GM23338 (cell line): ENCODE measurements around the gene NOTCH1. TPM values are rescaled to one million over a fixed set of nuclear protein-coding genes. Genes with fewer than 3 reads are reported as not detected.

Experiments
- ATAC-seq: fragments of 200-7000 bp; cut with Tn5 transposase; 3 replicates; pipeline ENCODE4 v1.9.1; 2020
- DNase-seq: peaks from one replicate; pipeline ENCODE4 v3.0.0-alpha.2; 2015; ENCODE audit warnings: low spot score
- H2AFZ ChIP-seq: fragments of 200-600 bp; sonication (generic); 2 replicates; pipeline ENCODE4 v1.8.0; 2016; ENCODE audit warnings: antibody characterized with exemption, mild to moderate bottlenecking, moderate library complexity
- H3F3A ChIP-seq: fragments of 200-600 bp; sonication (generic); replicated peaks from 2 replicates; pipeline ENCODE4 v1.8.0; 2017; ENCODE audit warnings: antibody characterized with exemption, mixed run types, low read depth
- H3K27ac ChIP-seq: fragments of 200-600 bp; sonication (generic); 2 replicates; pipeline ENCODE4 v1.6.1; 2016; ENCODE audit warnings: low read depth
- H3K27me3 ChIP-seq: fragments of 200-600 bp; sonication (generic); 2 replicates; pipeline ENCODE4 v1.8.0; 2016; ENCODE audit warnings: mild to moderate bottlenecking, mixed run types, moderate library complexity; ENCODE audit not compliant: insufficient read depth
- H3K36me3 ChIP-seq: fragments of 200-600 bp; sonication (generic); 2 replicates; pipeline ENCODE4 v1.8.0; 2016; ENCODE audit warnings: mild to moderate bottlenecking; ENCODE audit not compliant: insufficient read depth
- H3K4me1 ChIP-seq: fragments of 200-600 bp; sonication (generic); 2 replicates; pipeline ENCODE4 v1.8.0; 2016; ENCODE audit warnings: mild to moderate bottlenecking, moderate library complexity; ENCODE audit not compliant: insufficient read depth
- H3K4me2 ChIP-seq: fragments of 200-600 bp; sonication (generic); 2 replicates; pipeline ENCODE4 v1.7.1; 2017; ENCODE audit warnings: mixed run types
- H3K4me3 ChIP-seq: fragments of 200-600 bp; sonication (generic); 2 replicates; pipeline ENCODE4 v1.6.1; 2016; ENCODE audit warnings: mixed run types
- H3K79me2 ChIP-seq: fragments of 200-600 bp; sonication (generic); replicated peaks from 2 replicates; pipeline ENCODE4 v1.8.0; 2017; ENCODE audit warnings: mild to moderate bottlenecking; ENCODE audit not compliant: insufficient read depth
- H3K9me2 ChIP-seq: fragments of 200-600 bp; sonication (generic); 2 replicates; pipeline ENCODE4 v1.8.0; 2017; ENCODE audit not compliant: insufficient read depth
- H4K20me1 ChIP-seq: fragments of 200-600 bp; sonication (generic); replicated peaks from 2 replicates; pipeline ENCODE4 v1.8.0; 2017; ENCODE audit warnings: mild to moderate bottlenecking; ENCODE audit not compliant: insufficient read depth
- H3K27ac Mint-ChIP-seq: 2 replicates; pipeline ENCODE4 v1.8.0; 2020; ENCODE audit warnings: inconsistent platforms, mild to moderate bottlenecking, moderate library complexity, mixed read lengths
- H3K27me3 Mint-ChIP-seq: 3 replicates; pipeline ENCODE4 v1.8.0; 2022; ENCODE audit warnings: low read depth, mild to moderate bottlenecking, moderate library complexity, mixed read lengths, inconsistent platforms; ENCODE audit not compliant: insufficient read depth, poor library complexity
- H3K36me3 Mint-ChIP-seq: 3 replicates; pipeline ENCODE4 v1.8.0; 2021; ENCODE audit warnings: low read depth, mild to moderate bottlenecking, inconsistent platforms, moderate library complexity, mixed read lengths
- H3K4me1 Mint-ChIP-seq: 3 replicates; pipeline ENCODE4 v1.8.0; 2020; ENCODE audit warnings: mild to moderate bottlenecking, inconsistent platforms, mixed read lengths
- H3K4me3 Mint-ChIP-seq: 3 replicates; pipeline ENCODE4 v1.8.0; 2021; ENCODE audit warnings: moderate library complexity, mild to moderate bottlenecking, inconsistent platforms, mixed read lengths
- H3K9me3 Mint-ChIP-seq: 3 replicates; pipeline ENCODE4 v1.8.0; 2020; ENCODE audit warnings: moderate library complexity, mild to moderate bottlenecking, inconsistent platforms, mixed read lengths
- CREB1 ChIP-seq: fragments of 250-450 bp; sonication (Bioruptor Pico); IDR thresholded peaks from 2 replicates; pipeline ENCODE4 v1.5.0; 2020; ENCODE audit warnings: low read depth, mild to moderate bottlenecking, moderate library complexity
- CTCF ChIP-seq, 2 experiments: fragments of 200-600 bp in 1 of 2; sonication (generic) in 1 of 2; conservative IDR thresholded peaks; 2 replicates each; pipeline versions ENCODE4 v1.5.1 to v1.6.1; 2016 to 2017; ENCODE audit warnings: antibody characterized with exemption in 2 of 2, low read depth in 2 of 2, mild to moderate bottlenecking in 2 of 2, moderate library complexity in 1 of 2
- EZH2phosphoT487 ChIP-seq: fragments of 200-600 bp; sonication (generic); IDR thresholded peaks from one replicate; pipeline ENCODE4 v1.8.1; 2018; ENCODE audit warnings: antibody characterized with exemption; ENCODE audit not compliant: unreplicated experiment
- JUNB ChIP-seq: IDR thresholded peaks from one replicate; pipeline ENCODE4 v1.6.1; 2016; ENCODE audit warnings: antibody characterized with exemption; ENCODE audit not compliant: unreplicated experiment
- NANOG ChIP-seq: IDR thresholded peaks from 2 replicates; pipeline ENCODE4 v1.6.1; 2016; ENCODE audit warnings: antibody characterized with exemption, borderline replicate concordance
- POLR2AphosphoS5 ChIP-seq: IDR thresholded peaks from 2 replicates; pipeline ENCODE4 v1.6.1; 2016; ENCODE audit warnings: antibody characterized with exemption, low read depth
- STAT1 ChIP-seq: IDR thresholded peaks from one replicate; pipeline ENCODE4 v1.6.1; 2016; ENCODE audit warnings: antibody characterized with exemption; ENCODE audit not compliant: unreplicated experiment
- ZNF331 ChIP-seq: fragments of 250-450 bp; sonication (Bioruptor Pico); IDR thresholded peaks from 2 replicates; pipeline ENCODE4 v1.5.0; 2020; ENCODE audit warnings: low read depth, mild to moderate bottlenecking, moderate library complexity
- polyA plus RNA-seq: library from polyadenylated mRNA; unstranded; fragments of >200 nt; fragmentation: Nextera tagmentation; extraction: Ambion mirVana; gene quantifications from 2 replicates; pipeline ENCODE4 v1.2.1, GENCODE V29; 2016
- total RNA-seq: library from RNA; depleted of rRNA; stranded (reverse); fragments of >200 nt; shearing (Covaris generic); gene quantifications from 2 replicates; pipeline ENCODE4 v1.2.3, GENCODE V29; 2014
- TF ChIP-seq, protein P1 (sequence below): IDR thresholded peaks from one replicate; pipeline ENCODE4 v1.6.1; 2018; ENCODE audit warnings: antibody characterized with exemption; ENCODE audit not compliant: unreplicated experiment
- TF ChIP-seq, protein P2 (sequence below): IDR thresholded peaks from 2 replicates; pipeline ENCODE4 v1.6.1; 2016; ENCODE audit warnings: antibody characterized with exemption

The NOTCH1 gene
- total and polyA plus RNA-seq, 2 experiments from 2014 or later = 9.9 to 97.2 TPM

DNA sequence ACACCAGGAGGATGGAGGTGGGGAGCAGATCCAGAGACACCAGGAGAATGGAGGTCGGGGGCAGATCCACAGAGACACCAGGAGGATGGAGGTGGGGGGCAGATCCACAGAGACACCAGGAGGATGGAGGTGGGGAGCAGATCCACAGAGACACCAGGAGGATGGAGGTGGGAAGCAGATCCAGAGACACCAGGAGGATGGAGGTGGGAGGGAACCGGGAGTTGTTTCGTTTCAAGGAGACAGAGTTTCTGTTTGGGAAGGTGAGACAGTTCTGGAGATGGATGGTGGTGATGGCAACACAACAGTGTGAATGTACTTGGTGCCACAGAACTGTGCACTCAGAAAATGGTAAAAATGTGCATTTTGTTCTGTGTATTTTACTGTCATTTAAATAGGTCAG is 97.2 kb downstream of the NOTCH1 start (continued):
- TF ChIP-seq, protein P1, sequence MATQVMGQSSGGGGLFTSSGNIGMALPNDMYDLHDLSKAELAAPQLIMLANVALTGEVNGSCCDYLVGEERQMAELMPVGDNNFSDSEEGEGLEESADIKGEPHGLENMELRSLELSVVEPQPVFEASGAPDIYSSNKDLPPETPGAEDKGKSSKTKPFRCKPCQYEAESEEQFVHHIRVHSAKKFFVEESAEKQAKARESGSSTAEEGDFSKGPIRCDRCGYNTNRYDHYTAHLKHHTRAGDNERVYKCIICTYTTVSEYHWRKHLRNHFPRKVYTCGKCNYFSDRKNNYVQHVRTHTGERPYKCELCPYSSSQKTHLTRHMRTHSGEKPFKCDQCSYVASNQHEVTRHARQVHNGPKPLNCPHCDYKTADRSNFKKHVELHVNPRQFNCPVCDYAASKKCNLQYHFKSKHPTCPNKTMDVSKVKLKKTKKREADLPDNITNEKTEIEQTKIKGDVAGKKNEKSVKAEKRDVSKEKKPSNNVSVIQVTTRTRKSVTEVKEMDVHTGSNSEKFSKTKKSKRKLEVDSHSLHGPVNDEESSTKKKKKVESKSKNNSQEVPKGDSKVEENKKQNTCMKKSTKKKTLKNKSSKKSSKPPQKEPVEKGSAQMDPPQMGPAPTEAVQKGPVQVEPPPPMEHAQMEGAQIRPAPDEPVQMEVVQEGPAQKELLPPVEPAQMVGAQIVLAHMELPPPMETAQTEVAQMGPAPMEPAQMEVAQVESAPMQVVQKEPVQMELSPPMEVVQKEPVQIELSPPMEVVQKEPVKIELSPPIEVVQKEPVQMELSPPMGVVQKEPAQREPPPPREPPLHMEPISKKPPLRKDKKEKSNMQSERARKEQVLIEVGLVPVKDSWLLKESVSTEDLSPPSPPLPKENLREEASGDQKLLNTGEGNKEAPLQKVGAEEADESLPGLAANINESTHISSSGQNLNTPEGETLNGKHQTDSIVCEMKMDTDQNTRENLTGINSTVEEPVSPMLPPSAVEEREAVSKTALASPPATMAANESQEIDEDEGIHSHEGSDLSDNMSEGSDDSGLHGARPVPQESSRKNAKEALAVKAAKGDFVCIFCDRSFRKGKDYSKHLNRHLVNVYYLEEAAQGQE = no peak
- TF ChIP-seq, protein P2, sequence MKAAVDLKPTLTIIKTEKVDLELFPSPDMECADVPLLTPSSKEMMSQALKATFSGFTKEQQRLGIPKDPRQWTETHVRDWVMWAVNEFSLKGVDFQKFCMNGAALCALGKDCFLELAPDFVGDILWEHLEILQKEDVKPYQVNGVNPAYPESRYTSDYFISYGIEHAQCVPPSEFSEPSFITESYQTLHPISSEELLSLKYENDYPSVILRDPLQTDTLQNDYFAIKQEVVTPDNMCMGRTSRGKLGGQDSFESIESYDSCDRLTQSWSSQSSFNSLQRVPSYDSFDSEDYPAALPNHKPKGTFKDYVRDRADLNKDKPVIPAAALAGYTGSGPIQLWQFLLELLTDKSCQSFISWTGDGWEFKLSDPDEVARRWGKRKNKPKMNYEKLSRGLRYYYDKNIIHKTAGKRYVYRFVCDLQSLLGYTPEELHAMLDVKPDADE = no peak
- TF ChIP-seq CREB1 (no peak), JUNB (no peak), CTCF (conservative IDR thresholded peaks at IDR 0.05; ENCODE audit: low read depth in 2 of 2) (no peak)

GRCh38 chr9:136447173-136447778 is 98.6 kb downstream of the NOTCH1 start:
- Mint-ChIP-seq H3K9me3 (no peaks in the 10 kb centered on the region; the same call in 2 of the 3 replicates), H3K27ac (no peak overlapping the region), H3K4me3 (no peak overlapping the region), H3K27me3 (peaks cover 7% of the 10 kb centered on the region), H3K36me3 (peaks cover 89% of the 10 kb centered on the region), H3K4me1 (no peaks in the 10 kb centered on the region; the same call in 2 of the 3 replicates)
- no peaks in the 10 kb centered on the region for H3K4me1 ChIP-seq
- no peaks in the 10 kb centered on the region for H3K27me3 ChIP-seq
- H4K20me1 ChIP-seq = peaks cover 10% of the 10 kb centered on the region
- no peak overlapping the region for H3K27ac ChIP-seq
- 0 out of 2 replicates have a peak, but pooled peaks cover 12% of the 10 kb centered on the region for H3F3A ChIP-seq
- H3K4me2 ChIP-seq = no peak overlapping the region
- H3K4me3 ChIP-seq = no peak overlapping the region
- DNase-seq (no peak), ATAC-seq (no peak)
- H3K36me3 ChIP-seq = peaks cover 43% of the 10 kb centered on the region
- no peaks in the 10 kb centered on the region for H3K9me2 ChIP-seq
- H3K79me2 ChIP-seq = no peaks in the 10 kb centered on the region
- H2AFZ ChIP-seq = no peak overlapping the region
- TF ChIP-seq EZH2phosphoT487 (no peak), CREB1 (no peak), NANOG (no peak), CTCF (conservative IDR thresholded peaks at IDR 0.05; ENCODE audit: low read depth in 2 of 2) (no peak), ZNF331 (CRISPR knock-in tag) (no peak), POLR2AphosphoS5 (no peak), JUNB (no peak), STAT1 (no peak)
- TF ChIP-seq, protein P1 = no peak
- TF ChIP-seq, protein P2 = no peak
